ENCODE results near the gene IL23A.

Gene IL23A

DNA sequence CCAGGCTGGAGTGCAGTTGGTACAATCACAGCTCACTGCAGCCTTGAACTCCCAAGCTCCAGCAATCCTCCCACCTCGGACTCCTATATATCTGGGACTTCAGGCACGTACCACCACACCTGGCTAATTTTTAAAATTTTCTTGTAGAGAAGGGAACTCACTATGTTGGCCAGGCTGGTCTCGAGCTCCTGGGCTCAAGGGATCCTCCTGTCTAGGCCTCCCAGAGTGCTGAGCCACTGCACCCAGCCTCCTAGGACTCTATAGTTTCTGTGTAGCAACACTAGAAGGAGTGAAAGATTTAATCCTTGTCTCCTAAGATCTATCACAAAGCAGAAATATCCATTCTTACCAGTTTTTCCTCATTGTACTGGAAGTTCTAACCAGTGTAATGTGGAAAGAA is 28.3 kb downstream of the IL23A start:
- no peaks in the 10 kb centered on the region for H3K27me3 ChIP-seq (ENCODE audit: insufficient read depth, poor library complexity, severe bottlenecking)
- no peak overlapping the region for H3K27ac ChIP-seq (replicated peaks)
- TF ChIP-seq, protein P1, sequence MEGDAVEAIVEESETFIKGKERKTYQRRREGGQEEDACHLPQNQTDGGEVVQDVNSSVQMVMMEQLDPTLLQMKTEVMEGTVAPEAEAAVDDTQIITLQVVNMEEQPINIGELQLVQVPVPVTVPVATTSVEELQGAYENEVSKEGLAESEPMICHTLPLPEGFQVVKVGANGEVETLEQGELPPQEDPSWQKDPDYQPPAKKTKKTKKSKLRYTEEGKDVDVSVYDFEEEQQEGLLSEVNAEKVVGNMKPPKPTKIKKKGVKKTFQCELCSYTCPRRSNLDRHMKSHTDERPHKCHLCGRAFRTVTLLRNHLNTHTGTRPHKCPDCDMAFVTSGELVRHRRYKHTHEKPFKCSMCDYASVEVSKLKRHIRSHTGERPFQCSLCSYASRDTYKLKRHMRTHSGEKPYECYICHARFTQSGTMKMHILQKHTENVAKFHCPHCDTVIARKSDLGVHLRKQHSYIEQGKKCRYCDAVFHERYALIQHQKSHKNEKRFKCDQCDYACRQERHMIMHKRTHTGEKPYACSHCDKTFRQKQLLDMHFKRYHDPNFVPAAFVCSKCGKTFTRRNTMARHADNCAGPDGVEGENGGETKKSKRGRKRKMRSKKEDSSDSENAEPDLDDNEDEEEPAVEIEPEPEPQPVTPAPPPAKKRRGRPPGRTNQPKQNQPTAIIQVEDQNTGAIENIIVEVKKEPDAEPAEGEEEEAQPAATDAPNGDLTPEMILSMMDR (IDR thresholded peaks at IDR 0.05; ENCODE audit: insufficient read depth, low read length), result no peak
- TF ChIP-seq SPI1 (IDR thresholded peaks at IDR 0.05; ENCODE audit: borderline replicate concordance, low read depth) (no peak), GABPA (IDR thresholded peaks at IDR 0.05; ENCODE audit: low read depth) (no peak), POLR2AphosphoS5 (IDR thresholded peaks at IDR 0.05; ENCODE audit: low read depth) (no peak)
- TF ChIP-seq, protein P2, sequence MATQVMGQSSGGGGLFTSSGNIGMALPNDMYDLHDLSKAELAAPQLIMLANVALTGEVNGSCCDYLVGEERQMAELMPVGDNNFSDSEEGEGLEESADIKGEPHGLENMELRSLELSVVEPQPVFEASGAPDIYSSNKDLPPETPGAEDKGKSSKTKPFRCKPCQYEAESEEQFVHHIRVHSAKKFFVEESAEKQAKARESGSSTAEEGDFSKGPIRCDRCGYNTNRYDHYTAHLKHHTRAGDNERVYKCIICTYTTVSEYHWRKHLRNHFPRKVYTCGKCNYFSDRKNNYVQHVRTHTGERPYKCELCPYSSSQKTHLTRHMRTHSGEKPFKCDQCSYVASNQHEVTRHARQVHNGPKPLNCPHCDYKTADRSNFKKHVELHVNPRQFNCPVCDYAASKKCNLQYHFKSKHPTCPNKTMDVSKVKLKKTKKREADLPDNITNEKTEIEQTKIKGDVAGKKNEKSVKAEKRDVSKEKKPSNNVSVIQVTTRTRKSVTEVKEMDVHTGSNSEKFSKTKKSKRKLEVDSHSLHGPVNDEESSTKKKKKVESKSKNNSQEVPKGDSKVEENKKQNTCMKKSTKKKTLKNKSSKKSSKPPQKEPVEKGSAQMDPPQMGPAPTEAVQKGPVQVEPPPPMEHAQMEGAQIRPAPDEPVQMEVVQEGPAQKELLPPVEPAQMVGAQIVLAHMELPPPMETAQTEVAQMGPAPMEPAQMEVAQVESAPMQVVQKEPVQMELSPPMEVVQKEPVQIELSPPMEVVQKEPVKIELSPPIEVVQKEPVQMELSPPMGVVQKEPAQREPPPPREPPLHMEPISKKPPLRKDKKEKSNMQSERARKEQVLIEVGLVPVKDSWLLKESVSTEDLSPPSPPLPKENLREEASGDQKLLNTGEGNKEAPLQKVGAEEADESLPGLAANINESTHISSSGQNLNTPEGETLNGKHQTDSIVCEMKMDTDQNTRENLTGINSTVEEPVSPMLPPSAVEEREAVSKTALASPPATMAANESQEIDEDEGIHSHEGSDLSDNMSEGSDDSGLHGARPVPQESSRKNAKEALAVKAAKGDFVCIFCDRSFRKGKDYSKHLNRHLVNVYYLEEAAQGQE (IDR thresholded peaks at IDR 0.05; ENCODE audit: insufficient replicate concordance, low read depth), result no peak
- H3K4me3 ChIP-seq (replicated peaks; ENCODE audit: insufficient read depth, low read length), result no peak overlapping the region
- no peak for DNase-seq (ENCODE audit: low read depth in 1 of 2, low spot score in 1 of 2)

DNA sequence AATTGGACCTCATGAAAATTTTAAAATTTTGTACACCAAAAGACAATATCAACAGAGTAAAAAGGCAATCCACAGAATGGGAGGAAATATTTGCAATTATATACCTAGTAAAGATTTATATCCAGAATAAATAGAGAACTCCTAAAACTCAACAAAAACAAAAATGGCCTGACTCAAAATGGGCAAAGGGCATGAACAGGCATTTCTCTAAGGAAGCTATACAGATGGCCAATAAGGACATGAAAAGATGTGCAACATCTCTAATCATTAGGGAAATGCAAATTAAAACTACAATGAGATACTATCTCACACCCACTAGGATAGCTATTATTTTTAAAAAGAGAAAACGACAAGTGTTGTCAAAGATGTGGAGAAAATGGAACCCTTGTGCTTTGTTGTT is 34.8 kb downstream of the IL23A start:
- TF ChIP-seq, protein P1 (IDR thresholded peaks at IDR 0.05; ENCODE audit: insufficient read depth, low read length), result no peak
- TF ChIP-seq GABPA (IDR thresholded peaks at IDR 0.05; ENCODE audit: low read depth) (no peak), SPI1 (IDR thresholded peaks at IDR 0.05; ENCODE audit: borderline replicate concordance, low read depth) (no peak), POLR2AphosphoS5 (IDR thresholded peaks at IDR 0.05; ENCODE audit: low read depth) (no peak)
- TF ChIP-seq, protein P2 (IDR thresholded peaks at IDR 0.05; ENCODE audit: insufficient replicate concordance, low read depth), result no peak
- DNase-seq (ENCODE audit: low read depth in 1 of 2, low spot score in 1 of 2), result no peak
- no peak overlapping the region for H3K27ac ChIP-seq (replicated peaks)
- H3K4me3 ChIP-seq (replicated peaks; ENCODE audit: insufficient read depth, low read length), result no peak overlapping the region
- no peaks in the 10 kb centered on the region for H3K27me3 ChIP-seq (ENCODE audit: insufficient read depth, poor library complexity, severe bottlenecking)

DNA sequence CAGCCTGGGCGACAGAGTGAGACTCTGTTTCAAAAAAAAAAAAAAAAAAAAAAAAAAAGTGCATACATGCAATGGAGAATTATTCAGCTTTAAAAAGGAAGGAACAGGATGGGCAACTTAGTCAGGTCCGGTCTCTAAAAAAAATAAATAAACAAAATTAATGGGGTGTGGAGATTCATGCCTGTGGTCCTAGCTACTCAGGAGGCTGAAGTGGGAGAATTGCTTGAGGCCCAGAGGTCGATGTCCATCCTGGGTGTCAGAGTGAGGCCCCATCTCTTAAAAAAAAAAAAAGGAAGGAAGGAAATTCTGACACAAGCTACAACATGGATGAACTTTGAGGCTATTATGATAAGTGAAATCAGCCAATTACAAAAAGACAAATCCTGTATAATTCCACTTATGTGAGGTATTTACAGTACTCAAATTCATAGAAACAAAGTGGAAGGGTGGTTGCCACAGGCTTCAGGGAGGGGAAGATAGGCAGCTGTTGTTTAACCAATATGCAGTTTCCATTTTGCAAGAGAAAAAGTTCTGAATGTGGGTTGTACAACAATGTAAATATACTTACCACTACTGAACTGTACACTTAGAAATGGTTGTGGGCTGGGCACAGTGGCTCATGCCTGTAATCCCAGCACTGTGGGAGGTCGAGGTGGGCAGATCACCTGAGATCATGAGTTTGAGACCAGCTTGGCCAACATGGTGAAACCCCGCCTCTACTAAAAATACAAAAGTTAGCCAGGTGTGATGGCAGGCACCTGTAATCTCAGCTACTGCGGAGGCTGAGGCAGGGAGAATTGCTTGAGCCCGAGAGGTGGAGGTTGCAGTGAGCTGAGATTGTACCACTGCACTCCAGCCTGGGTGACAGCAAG is 36.3 kb downstream of the IL23A start:
- Histone ChIP-seq H3K4me3 (replicated peaks; ENCODE audit: insufficient read depth, low read length) (no peak overlapping the region), H3K27ac (replicated peaks) (no peak overlapping the region), H3K27me3 (ENCODE audit: insufficient read depth, poor library complexity, severe bottlenecking) (no peaks in the 10 kb centered on the region)
- TF ChIP-seq, protein P1 (IDR thresholded peaks at IDR 0.05; ENCODE audit: insufficient read depth, low read length), result no peak
- TF ChIP-seq POLR2AphosphoS5 (IDR thresholded peaks at IDR 0.05; ENCODE audit: low read depth) (no peak), SPI1 (IDR thresholded peaks at IDR 0.05; ENCODE audit: borderline replicate concordance, low read depth) (no peak), GABPA (IDR thresholded peaks at IDR 0.05; ENCODE audit: low read depth) (no peak)
- TF ChIP-seq, protein P2 (IDR thresholded peaks at IDR 0.05; ENCODE audit: insufficient replicate concordance, low read depth), result no peak
- no peak for DNase-seq (ENCODE audit: low read depth in 1 of 2, low spot score in 1 of 2)

All from HL-60 (cell line).